ENCODE measurements around the gene PRKCZ.

The PRKCZ gene

DNA sequence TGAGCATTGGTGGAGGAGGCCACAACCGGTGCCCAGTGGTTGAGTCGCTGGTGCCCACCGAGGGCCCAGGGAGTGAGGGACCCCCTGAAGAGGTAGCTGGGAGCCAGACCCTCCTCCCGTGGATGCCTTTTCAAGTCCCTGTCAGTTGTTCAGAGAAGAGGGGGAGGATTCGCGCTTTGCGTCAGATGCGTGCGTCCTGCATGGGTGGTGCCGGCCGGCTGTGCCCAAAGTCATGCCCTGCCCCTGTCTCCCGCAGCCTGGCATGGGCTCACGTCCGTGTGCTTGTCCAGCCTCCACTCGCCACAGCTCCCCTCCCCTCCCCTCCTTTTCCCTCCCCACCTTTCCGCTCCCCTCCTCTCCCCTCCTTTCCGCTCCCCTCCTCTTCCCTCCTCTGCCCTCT, 45.2 kb downstream of the PRKCZ start:
- Histone ChIP-seq H2BK15ac (replicated peaks; ENCODE audit: low read depth) (no peak overlapping the region), H3K23ac (ENCODE audit: low read length) (no peak overlapping the region), H3K4me2 (ENCODE audit: low read length) (no peak overlapping the region), H3K4me3 (ENCODE audit: low read length) (no peak overlapping the region), H2AK5ac (ENCODE audit: low read length) (no peak overlapping the region), H3K79me1 (ENCODE audit: low read length) (no peaks in the 10 kb centered on the region), H3K27ac (ENCODE audit: low read depth, low read length) (no peak overlapping the region), H3K18ac (ENCODE audit: low read length) (no peak overlapping the region), H3K9ac (ENCODE audit: low read length) (no peak overlapping the region), H3K4ac (ENCODE audit: low read depth, low read length) (no peak overlapping the region), H3K79me2 (ENCODE audit: control insufficient read depth, insufficient read depth, low read length) (no peaks in the 10 kb centered on the region), H2BK120ac (ENCODE audit: low read depth, low read length) (no peak overlapping the region), H2BK5ac (ENCODE audit: low read length) (no peak overlapping the region), H3K4me1 (ENCODE audit: control insufficient read depth, low read depth, low read length) (no peaks in the 10 kb centered on the region), H4K5ac (ENCODE audit: low read length) (no peak overlapping the region), H3K27me3 (ENCODE audit: insufficient read depth, low read length, poor library complexity) (no peaks in the 10 kb centered on the region), H3K56ac (ENCODE audit: low read length) (no peak overlapping the region), H3K36me3 (ENCODE audit: control insufficient read depth, insufficient read depth, low read length) (no peaks in the 10 kb centered on the region), H4K8ac (ENCODE audit: low read depth, low read length) (no peak overlapping the region)
- no CpG with 5 or more reads among the region's 17 CpGs for WGBS (ENCODE audit: extremely low coverage, insufficient coverage, low lambda C conversion rate)
- no peak for DNase-seq

DNA sequence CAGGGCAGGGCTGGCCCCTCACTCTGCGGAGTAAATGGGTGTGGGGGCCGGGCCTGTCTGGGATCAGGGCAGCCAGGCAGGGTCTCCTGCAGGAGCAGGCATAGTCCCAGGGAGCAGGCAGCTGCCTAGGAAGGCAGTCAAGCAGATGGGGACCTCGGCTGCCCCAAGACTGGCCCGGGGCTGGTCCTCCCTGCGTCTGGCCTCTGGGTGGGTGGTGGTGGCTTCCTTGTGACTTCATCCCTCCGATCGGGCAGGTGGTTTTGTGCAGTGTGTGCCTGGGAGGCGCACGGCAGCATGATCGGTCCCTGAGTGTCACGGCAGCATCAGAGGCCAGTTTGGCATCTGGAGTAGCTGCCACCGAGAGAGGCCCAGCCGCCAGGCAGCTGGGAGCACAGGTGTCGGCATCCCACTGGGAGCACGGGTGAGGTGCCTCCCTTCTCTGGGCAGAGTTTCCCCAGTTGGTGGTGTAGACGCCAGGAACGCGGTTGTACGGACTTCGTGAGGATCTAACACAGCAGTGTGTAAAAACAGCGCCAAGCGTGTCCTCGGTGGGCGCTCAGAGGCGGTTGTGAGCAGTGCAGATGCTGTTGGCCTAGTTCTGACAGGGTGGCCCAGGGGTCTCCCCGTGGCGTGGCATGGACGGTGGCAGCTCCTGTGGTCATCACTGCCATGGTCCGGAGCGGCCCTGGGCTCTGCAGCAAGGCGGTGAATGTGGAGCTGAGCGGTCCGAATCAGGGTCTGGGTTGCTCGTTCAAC, 45.9 kb downstream of the PRKCZ start:
- Histone ChIP-seq H3K56ac (ENCODE audit: low read length) (no peak overlapping the region), H3K23ac (ENCODE audit: low read length) (no peak overlapping the region), H3K36me3 (ENCODE audit: control insufficient read depth, insufficient read depth, low read length) (no peaks in the 10 kb centered on the region), H3K9ac (ENCODE audit: low read length) (no peak overlapping the region), H3K4me3 (ENCODE audit: low read length) (no peak overlapping the region), H3K18ac (ENCODE audit: low read length) (no peak overlapping the region), H3K79me2 (ENCODE audit: control insufficient read depth, insufficient read depth, low read length) (no peaks in the 10 kb centered on the region), H2AK5ac (ENCODE audit: low read length) (no peak overlapping the region), H3K4me1 (ENCODE audit: control insufficient read depth, low read depth, low read length) (no peaks in the 10 kb centered on the region), H3K4me2 (ENCODE audit: low read length) (no peak overlapping the region), H4K5ac (ENCODE audit: low read length) (no peak overlapping the region), H2BK15ac (replicated peaks; ENCODE audit: low read depth) (no peak overlapping the region), H3K27me3 (ENCODE audit: insufficient read depth, low read length, poor library complexity) (no peaks in the 10 kb centered on the region), H3K4ac (ENCODE audit: low read depth, low read length) (no peak overlapping the region), H3K79me1 (ENCODE audit: low read length) (no peaks in the 10 kb centered on the region), H2BK120ac (ENCODE audit: low read depth, low read length) (no peak overlapping the region), H2BK5ac (ENCODE audit: low read length) (no peak overlapping the region), H3K27ac (ENCODE audit: low read depth, low read length) (no peak overlapping the region), H4K8ac (ENCODE audit: low read depth, low read length) (no peak overlapping the region)
- DNase-seq: no peak
- no CpG with 5 or more reads among the region's 34 CpGs for WGBS (ENCODE audit: extremely low coverage, insufficient coverage, low lambda C conversion rate)

DNA sequence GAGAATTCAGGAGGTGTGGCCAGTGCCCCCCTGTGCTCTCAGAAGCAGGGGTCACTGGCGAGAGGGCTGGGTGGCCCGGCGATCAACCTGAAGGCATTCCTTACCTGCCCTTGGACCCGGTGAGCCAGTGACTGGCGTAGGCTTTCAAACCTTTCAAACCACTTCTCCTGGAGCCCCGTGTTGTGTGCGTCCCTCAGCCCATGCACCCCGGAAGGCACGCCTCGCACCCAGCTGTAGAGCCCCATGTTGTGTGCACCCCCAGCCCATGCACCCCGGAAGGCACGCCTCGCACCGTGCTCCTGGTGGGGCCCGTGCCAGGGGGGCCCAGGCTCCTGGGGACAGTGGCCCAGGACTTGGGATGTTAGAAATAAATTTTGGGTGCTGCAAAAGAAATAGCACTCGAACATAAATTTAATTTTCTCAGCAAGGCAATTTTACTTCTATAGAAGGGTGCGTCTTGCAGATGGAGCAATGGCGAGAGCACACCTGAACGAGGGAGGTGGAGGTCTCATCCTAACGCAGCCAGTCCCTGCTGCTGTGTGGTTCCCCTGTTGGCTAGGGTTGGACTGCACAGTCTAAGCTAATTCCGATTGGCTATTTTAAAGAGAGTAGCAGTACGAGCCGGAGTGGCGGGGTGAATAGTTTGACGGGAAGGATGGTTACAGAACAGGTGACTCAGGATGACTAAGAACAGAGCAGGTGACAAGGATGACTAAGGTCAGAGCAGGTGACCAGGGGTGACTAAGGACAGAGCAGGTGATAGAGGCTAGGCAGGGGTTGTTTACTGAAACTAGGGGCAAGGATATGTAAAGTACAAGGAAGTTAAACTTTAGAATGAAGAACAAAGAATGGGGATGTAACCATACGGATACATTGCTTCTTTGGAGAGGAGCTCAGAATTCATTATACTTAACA, 47.4 kb downstream of the PRKCZ start:
- no peaks in the 10 kb centered on the region for H3K27me3 ChIP-seq (ENCODE audit: insufficient read depth, low read length, poor library complexity)
- H2BK120ac ChIP-seq (ENCODE audit: low read depth, low read length): no peak overlapping the region
- H3K9ac ChIP-seq (ENCODE audit: low read length): no peak overlapping the region
- no peaks in the 10 kb centered on the region for H3K79me1 ChIP-seq (ENCODE audit: low read length)
- no peak overlapping the region for H2BK15ac ChIP-seq (replicated peaks; ENCODE audit: low read depth)
- H3K56ac ChIP-seq (ENCODE audit: low read length): no peak overlapping the region
- no peak overlapping the region for H3K4ac ChIP-seq (ENCODE audit: low read depth, low read length)
- no peaks in the 10 kb centered on the region for H3K4me1 ChIP-seq (ENCODE audit: control insufficient read depth, low read depth, low read length)
- no peak overlapping the region for H4K8ac ChIP-seq (ENCODE audit: low read depth, low read length)
- DNase-seq: no peak
- H3K23ac ChIP-seq (ENCODE audit: low read length): no peak overlapping the region
- no peak overlapping the region for H2AK5ac ChIP-seq (ENCODE audit: low read length)
- no peaks in the 10 kb centered on the region for H3K36me3 ChIP-seq (ENCODE audit: control insufficient read depth, insufficient read depth, low read length)
- no peak overlapping the region for H3K18ac ChIP-seq (ENCODE audit: low read length)
- H3K4me2 ChIP-seq (ENCODE audit: low read length): no peak overlapping the region
- H3K4me3 ChIP-seq (ENCODE audit: low read length): no peak overlapping the region
- H2BK5ac ChIP-seq (ENCODE audit: low read length): no peak overlapping the region
- H3K27ac ChIP-seq (ENCODE audit: low read depth, low read length): no peak overlapping the region
- H3K79me2 ChIP-seq (ENCODE audit: control insufficient read depth, insufficient read depth, low read length): no peaks in the 10 kb centered on the region
- no peak overlapping the region for H4K5ac ChIP-seq (ENCODE audit: low read length)
- no CpG with 5 or more reads among the region's 26 CpGs for WGBS (ENCODE audit: extremely low coverage, insufficient coverage, low lambda C conversion rate)

DNA sequence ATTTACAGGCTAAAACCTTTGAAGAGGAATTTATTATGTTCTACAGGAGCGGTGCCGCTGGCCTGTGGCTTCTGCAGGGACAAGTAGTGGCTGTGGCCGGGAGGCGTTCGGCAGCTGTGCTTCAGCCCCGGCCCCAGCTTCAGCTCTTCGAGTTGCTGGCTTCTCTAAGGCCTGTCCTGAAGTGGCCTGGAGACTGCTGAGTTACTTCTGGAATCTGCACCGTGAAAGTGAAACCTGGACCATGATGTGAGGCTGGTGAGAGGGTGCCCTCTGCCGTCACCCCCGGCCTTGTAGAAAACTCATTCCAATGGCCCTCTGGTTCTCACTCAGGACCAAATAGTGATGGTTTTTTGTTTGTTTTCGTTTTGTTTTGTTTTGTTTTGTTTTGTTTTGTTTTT, 48.1 kb downstream of the PRKCZ start:
- Histone ChIP-seq H3K56ac (ENCODE audit: low read length) (no peak overlapping the region), H2BK5ac (ENCODE audit: low read length) (no peak overlapping the region), H3K4me1 (ENCODE audit: control insufficient read depth, low read depth, low read length) (no peaks in the 10 kb centered on the region), H4K5ac (ENCODE audit: low read length) (no peak overlapping the region), H3K4me2 (ENCODE audit: low read length) (no peak overlapping the region), H3K27ac (ENCODE audit: low read depth, low read length) (no peak overlapping the region), H3K18ac (ENCODE audit: low read length) (no peak overlapping the region), H2BK120ac (ENCODE audit: low read depth, low read length) (no peak overlapping the region), H4K8ac (ENCODE audit: low read depth, low read length) (no peak overlapping the region), H2AK5ac (ENCODE audit: low read length) (no peak overlapping the region), H3K36me3 (ENCODE audit: control insufficient read depth, insufficient read depth, low read length) (no peaks in the 10 kb centered on the region), H3K79me2 (ENCODE audit: control insufficient read depth, insufficient read depth, low read length) (no peaks in the 10 kb centered on the region), H3K4ac (ENCODE audit: low read depth, low read length) (no peak overlapping the region), H3K23ac (ENCODE audit: low read length) (no peak overlapping the region), H3K4me3 (ENCODE audit: low read length) (no peak overlapping the region), H3K27me3 (ENCODE audit: insufficient read depth, low read length, poor library complexity) (no peaks in the 10 kb centered on the region), H3K9ac (ENCODE audit: low read length) (no peak overlapping the region), H2BK15ac (replicated peaks; ENCODE audit: low read depth) (no peak overlapping the region), H3K79me1 (ENCODE audit: low read length) (no peaks in the 10 kb centered on the region)
- no CpG with 5 or more reads among the region's 11 CpGs for WGBS (ENCODE audit: extremely low coverage, insufficient coverage, low lambda C conversion rate)
- DNase-seq: no peak

DNA sequence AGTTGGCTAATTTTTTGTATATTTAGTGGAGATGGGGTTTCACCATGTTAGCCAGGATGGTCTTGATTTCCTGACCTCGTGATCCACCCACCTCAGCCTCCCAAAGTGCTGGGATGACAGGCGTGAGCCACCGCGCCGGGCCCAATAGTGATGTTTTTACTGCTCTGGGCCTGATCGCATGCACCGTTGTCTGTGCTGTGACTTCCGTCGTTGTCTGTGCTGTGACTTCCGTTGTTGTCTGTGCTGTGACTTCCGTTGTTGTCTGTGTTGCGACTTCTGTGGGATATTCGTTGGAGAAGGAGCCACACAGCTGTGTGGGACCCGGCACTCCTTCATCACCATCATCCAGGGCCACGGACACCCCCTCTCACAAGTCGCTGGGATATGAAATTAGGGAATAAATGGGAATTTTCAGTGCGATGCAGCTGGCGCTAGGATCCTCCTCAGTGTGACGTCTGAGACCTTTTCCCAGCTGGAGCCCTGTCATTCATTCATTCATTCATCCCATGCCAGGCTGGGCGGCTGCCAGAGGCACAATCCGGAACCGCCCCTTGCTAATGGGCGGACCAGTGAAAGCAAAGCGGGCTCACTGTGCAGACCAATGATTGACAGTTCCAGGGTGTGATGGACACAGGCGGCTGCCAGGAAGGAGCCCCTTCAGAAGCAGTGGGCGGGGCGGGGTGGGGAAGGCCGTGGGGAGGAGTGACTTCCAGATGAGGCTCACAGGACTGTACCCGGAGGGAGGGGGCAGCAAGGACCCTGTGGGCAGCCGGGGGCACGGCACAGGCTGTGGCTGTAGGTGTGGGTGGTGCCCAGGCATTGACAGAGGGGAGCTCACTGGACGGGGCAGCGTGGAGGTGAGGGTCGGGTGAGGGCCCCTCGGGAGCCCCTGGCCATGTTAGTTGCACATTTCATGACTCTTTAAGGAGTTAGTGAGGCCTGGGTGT, 48.9 kb downstream of the PRKCZ start:
- no peak overlapping the region for H3K4me2 ChIP-seq (ENCODE audit: low read length)
- no peak overlapping the region for H3K4ac ChIP-seq (ENCODE audit: low read depth, low read length)
- no peak overlapping the region for H3K23ac ChIP-seq (ENCODE audit: low read length)
- DNase-seq: no peak
- H2AK5ac ChIP-seq (ENCODE audit: low read length): no peak overlapping the region
- no peak overlapping the region for H4K8ac ChIP-seq (ENCODE audit: low read depth, low read length)
- no peaks in the 10 kb centered on the region for H3K79me2 ChIP-seq (ENCODE audit: control insufficient read depth, insufficient read depth, low read length)
- no peaks in the 10 kb centered on the region for H3K27me3 ChIP-seq (ENCODE audit: insufficient read depth, low read length, poor library complexity)
- H4K5ac ChIP-seq (ENCODE audit: low read length): no peak overlapping the region
- no peak overlapping the region for H2BK5ac ChIP-seq (ENCODE audit: low read length)
- no CpG with 5 or more reads among the region's 35 CpGs for WGBS (ENCODE audit: extremely low coverage, insufficient coverage, low lambda C conversion rate)
- no peak overlapping the region for H3K27ac ChIP-seq (ENCODE audit: low read depth, low read length)
- H3K36me3 ChIP-seq (ENCODE audit: control insufficient read depth, insufficient read depth, low read length): no peaks in the 10 kb centered on the region
- no peak overlapping the region for H3K4me3 ChIP-seq (ENCODE audit: low read length)
- H3K4me1 ChIP-seq (ENCODE audit: control insufficient read depth, low read depth, low read length): no peaks in the 10 kb centered on the region
- H2BK15ac ChIP-seq (replicated peaks; ENCODE audit: low read depth): no peak overlapping the region
- H2BK120ac ChIP-seq (ENCODE audit: low read depth, low read length): no peak overlapping the region
- H3K18ac ChIP-seq (ENCODE audit: low read length): no peak overlapping the region
- H3K9ac ChIP-seq (ENCODE audit: low read length): no peak overlapping the region
- H3K56ac ChIP-seq (ENCODE audit: low read length): no peak overlapping the region
- H3K79me1 ChIP-seq (ENCODE audit: low read length): no peaks in the 10 kb centered on the region
